ENCODE data around the gene ABHD17A. TPM values are rescaled to one million over a fixed set of nuclear protein-coding genes. Genes with fewer than 3 reads are reported as not detected.
A peak's percentile ranks its signal among the peaks of the same experiment; 100 is the strongest.

ABHD17A gene
- total and polyA plus RNA-seq, 2 donors (not counting 1 experiment from before 2014, with no cell fraction given) = 63.1 to 134 TPM

DNA sequence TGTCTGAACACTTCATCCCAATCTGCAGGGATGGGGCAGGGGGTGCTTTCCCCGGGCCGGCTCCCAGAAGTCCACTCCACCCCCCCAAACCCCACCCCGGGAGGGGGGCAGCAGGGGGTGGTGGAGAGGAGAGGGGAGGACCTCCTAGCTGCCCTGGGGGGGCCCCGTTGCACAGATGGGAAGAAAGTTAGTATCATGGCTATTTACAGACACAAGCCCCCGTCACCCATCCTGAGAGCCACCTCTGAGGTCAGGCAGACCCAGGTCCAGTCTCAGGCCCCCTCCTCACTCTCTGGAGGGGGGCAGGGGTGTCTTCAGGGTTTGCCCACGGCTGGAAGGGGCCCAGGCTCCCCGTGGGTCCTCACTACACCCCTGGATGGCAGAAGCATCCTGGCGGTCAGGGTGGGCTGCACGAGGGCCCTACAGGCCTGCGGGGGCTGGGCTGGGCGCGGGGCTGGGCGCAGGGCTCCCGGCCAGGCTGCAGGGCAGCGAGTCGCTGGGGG lies 31.2 kb downstream of the ABHD17A start:
- Mint-ChIP-seq H3K4me3 (peak overlapping the region; percentile 66), H3K4me1 (peaks cover 67% of the 10 kb centered on the region), H3K9me3 (ENCODE audit: insufficient read depth) (no peaks in the 10 kb centered on the region), H3K27ac (no peak overlapping the region), H3K27me3 (no peaks in the 10 kb centered on the region)
- 83% methylated on average over 11 of the region's 16 CpGs for WGBS (ENCODE audit: insufficient coverage)
- H3K4me1 ChIP-seq (ENCODE audit: control insufficient read depth in 2 of 2, insufficient read depth in 2 of 2, low read length in 2 of 2) = peaks cover 67 to 81% of the 10 kb centered on the region in 2 donors
- H3K4me2 ChIP-seq (replicated peaks; ENCODE audit: low read depth, low read length, poor library complexity, severe bottlenecking) = peak overlapping the region; percentile 79
- CTCF ChIA-PET = interaction anchor here (0.5 kb wide), 1 partner anchor 21 kb away, joined by 8 read pairs; no protein-coding TSS in a partner anchor
- intact Hi-C loops (cut with micrococcal nuclease) = no loop called here
- H3K27ac ChIP-seq (ENCODE audit: low read length in 2 of 2) = peak overlapping the region in 1 of 2 donors; percentile 18
- peaks cover 0 to 4% of the 10 kb centered on the region in 2 experiments for H3K36me3 ChIP-seq (replicated peaks in 1 of 2; ENCODE audit: control extremely low read depth in 1 of 2, control insufficient read depth in 1 of 2, extremely low read depth in 1 of 2, insufficient read depth in 2 of 2, low read length in 1 of 2)
- ATAC-seq (ENCODE audit: low read depth) (no peak), DNase-seq (no peak)
- TF ChIP-seq EZH2 (IDR thresholded peaks at IDR 0.05; ENCODE audit: borderline replicate concordance, insufficient read depth, low read depth, low read length, poor library complexity, severe bottlenecking) = no peak
- TF ChIP-seq, protein P1, sequence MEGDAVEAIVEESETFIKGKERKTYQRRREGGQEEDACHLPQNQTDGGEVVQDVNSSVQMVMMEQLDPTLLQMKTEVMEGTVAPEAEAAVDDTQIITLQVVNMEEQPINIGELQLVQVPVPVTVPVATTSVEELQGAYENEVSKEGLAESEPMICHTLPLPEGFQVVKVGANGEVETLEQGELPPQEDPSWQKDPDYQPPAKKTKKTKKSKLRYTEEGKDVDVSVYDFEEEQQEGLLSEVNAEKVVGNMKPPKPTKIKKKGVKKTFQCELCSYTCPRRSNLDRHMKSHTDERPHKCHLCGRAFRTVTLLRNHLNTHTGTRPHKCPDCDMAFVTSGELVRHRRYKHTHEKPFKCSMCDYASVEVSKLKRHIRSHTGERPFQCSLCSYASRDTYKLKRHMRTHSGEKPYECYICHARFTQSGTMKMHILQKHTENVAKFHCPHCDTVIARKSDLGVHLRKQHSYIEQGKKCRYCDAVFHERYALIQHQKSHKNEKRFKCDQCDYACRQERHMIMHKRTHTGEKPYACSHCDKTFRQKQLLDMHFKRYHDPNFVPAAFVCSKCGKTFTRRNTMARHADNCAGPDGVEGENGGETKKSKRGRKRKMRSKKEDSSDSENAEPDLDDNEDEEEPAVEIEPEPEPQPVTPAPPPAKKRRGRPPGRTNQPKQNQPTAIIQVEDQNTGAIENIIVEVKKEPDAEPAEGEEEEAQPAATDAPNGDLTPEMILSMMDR (IDR thresholded peaks at IDR 0.05) = no peak
- no peaks in the 10 kb centered on the region for H3K27me3 ChIP-seq (replicated peaks in 1 of 4; ENCODE audit: control extremely low read depth in 1 of 4, control insufficient read depth in 3 of 4, insufficient read depth in 4 of 4, low read length in 3 of 4)
- peaks cover 64% of the 10 kb centered on the region for H3K79me2 ChIP-seq (ENCODE audit: control insufficient read depth, insufficient read depth, low read length)
- H3K4me3 ChIP-seq (ENCODE audit: control extremely low read depth in 1 of 5, extremely low read depth in 1 of 5, insufficient read depth in 1 of 5, low read depth in 2 of 5, low read length in 4 of 5) = no peak overlapping the region
- H2AFZ ChIP-seq (ENCODE audit: insufficient read depth, low read depth, low read length, poor library complexity, severe bottlenecking) = no peak overlapping the region
- H3K9ac ChIP-seq (ENCODE audit: low read length) = no peak overlapping the region
- H4K20me1 ChIP-seq (ENCODE audit: control insufficient read depth, insufficient read depth, low read length, poor library complexity, severe bottlenecking) = peaks cover 73% of the 10 kb centered on the region
- no peaks in the 10 kb centered on the region for H3K9me3 ChIP-seq (ENCODE audit: control extremely low read depth in 1 of 3, control insufficient read depth in 2 of 3, insufficient read depth in 1 of 3, low read length in 2 of 3)
- POLR2A ChIA-PET = interaction anchor here (1.1 kb wide), 1 partner anchor 43 kb away, joined by 4 read pairs; no protein-coding TSS in a partner anchor

DNA sequence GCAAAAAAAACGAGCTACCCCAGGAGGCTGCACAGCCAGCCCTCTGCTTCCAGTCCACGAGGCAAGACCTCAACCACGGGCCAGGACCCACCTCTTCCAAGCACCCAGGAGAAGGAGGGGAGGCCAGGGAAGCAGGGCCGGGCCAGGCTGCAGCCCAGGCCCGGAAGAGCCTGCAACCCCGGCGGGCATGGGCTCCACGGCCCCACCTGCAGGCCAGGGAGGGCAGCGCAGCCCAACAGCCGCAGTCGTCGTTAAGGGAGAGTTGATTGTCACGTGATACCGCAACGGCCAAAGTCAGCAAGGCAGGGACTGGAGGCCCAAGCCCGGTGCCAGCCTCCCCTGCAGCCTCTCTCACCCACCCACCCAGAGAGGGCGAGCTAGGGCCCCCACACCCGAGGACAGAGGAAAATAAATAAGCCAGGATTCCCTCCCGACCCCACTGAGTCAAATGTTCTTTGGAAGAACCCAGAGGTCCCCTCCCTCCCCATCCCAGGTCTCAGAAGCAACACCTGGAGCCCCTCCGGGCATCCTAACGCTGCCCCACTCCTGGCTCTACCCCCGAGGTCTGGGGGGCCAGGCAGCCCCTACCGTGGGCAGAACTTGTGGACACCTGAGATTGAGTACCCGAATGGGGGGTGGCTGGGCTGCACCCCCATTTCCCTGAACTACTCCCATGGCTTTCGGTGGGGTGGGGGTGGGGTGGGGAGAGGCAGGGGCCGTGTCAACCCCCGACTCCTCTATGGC lies 31.8 kb downstream of the ABHD17A start:
- intact Hi-C loops (cut with micrococcal nuclease) = no loop called here

More for the DNA sequence above, 31.8 kb downstream of the ABHD17A start:
- TF ChIP-seq, protein P1 (IDR thresholded peaks at IDR 0.05) = peak; percentile 91
- no peak for TF ChIP-seq EZH2 (IDR thresholded peaks at IDR 0.05; ENCODE audit: borderline replicate concordance, insufficient read depth, low read depth, low read length, poor library complexity, severe bottlenecking)
- Histone ChIP-seq H2AFZ (ENCODE audit: insufficient read depth, low read depth, low read length, poor library complexity, severe bottlenecking) (no peak overlapping the region), H3K27ac (ENCODE audit: low read length in 2 of 2) (peak overlapping the region in 1 of 2 donors; percentile 18), H3K36me3 (replicated peaks in 1 of 2; ENCODE audit: control extremely low read depth in 1 of 2, control insufficient read depth in 1 of 2, extremely low read depth in 1 of 2, insufficient read depth in 2 of 2, low read length in 1 of 2) (peaks cover 0 to 4% of the 10 kb centered on the region in 2 experiments), H3K9me3 (ENCODE audit: control extremely low read depth in 1 of 3, control insufficient read depth in 2 of 3, insufficient read depth in 1 of 3, low read length in 2 of 3) (no peaks in the 10 kb centered on the region), H3K79me2 (ENCODE audit: control insufficient read depth, insufficient read depth, low read length) (peaks cover 64% of the 10 kb centered on the region), H4K20me1 (ENCODE audit: control insufficient read depth, insufficient read depth, low read length, poor library complexity, severe bottlenecking) (peaks cover 67% of the 10 kb centered on the region), H3K27me3 (replicated peaks in 1 of 4; ENCODE audit: control extremely low read depth in 1 of 4, control insufficient read depth in 3 of 4, insufficient read depth in 4 of 4, low read length in 3 of 4) (no peaks in the 10 kb centered on the region), H3K4me3 (ENCODE audit: control extremely low read depth in 1 of 5, extremely low read depth in 1 of 5, insufficient read depth in 1 of 5, low read depth in 2 of 5, low read length in 4 of 5) (no peak overlapping the region), H3K9ac (ENCODE audit: low read length) (no peak overlapping the region), H3K4me1 (ENCODE audit: control insufficient read depth in 2 of 2, insufficient read depth in 2 of 2, low read length in 2 of 2) (peaks cover 66 to 81% of the 10 kb centered on the region in 2 donors), H3K4me2 (replicated peaks; ENCODE audit: low read depth, low read length, poor library complexity, severe bottlenecking) (peak overlapping the region; percentile 79)
- WGBS (ENCODE audit: insufficient coverage) = 15% methylated on average over 20 of the region's 27 CpGs
- Mint-ChIP-seq H3K4me3 (peak overlapping the region; percentile 73), H3K27me3 (no peaks in the 10 kb centered on the region), H3K9me3 (ENCODE audit: insufficient read depth) (no peaks in the 10 kb centered on the region), H3K27ac (peak overlapping the region; percentile 91), H3K4me1 (peaks cover 66% of the 10 kb centered on the region)
- ChIA-PET POLR2A (interaction anchor here (0.7 kb wide), 2 partner anchors 21 to 398 kb away, joined by 3 to 5 read pairs; no protein-coding TSS in a partner anchor), CTCF (interaction anchor here (0.5 kb wide), 1 partner anchor 21 kb away, joined by 8 read pairs; no protein-coding TSS in a partner anchor)
- DNase-seq (peak; percentile 86), ATAC-seq (ENCODE audit: low read depth) (peak; percentile 38)

Measured in B cell (primary cell).